GM18867 (cell line): ENCODE data around the gene ACTL8.

Source experiments
- ATAC-seq: cut with Tn5 transposase; IDR thresholded peaks from one replicate; pipeline ENCODE4 v1.9.1; 2021; ENCODE audit warnings: mild to moderate bottlenecking, moderate library complexity; ENCODE audit not compliant: unreplicated experiment

Gene ACTL8

GRCh38 chr1:17839641-17840196 lies 84.6 kb downstream of the ACTL8 start:
- no peak for ATAC-seq

- ATAC-seq: no peak
Measured at GRCh38 chr1:17841944-17842343, 86.8 kb downstream of the ACTL8 start.

- no peak for ATAC-seq
Measured at GRCh38 chr1:17842686-17843085, 87.6 kb downstream of the ACTL8 start.

GRCh38 chr1:17844185-17844826 lies 89.2 kb downstream of the ACTL8 start:
- ATAC-seq: no peak

- ATAC-seq: no peak
Measured at GRCh38 chr1:17845583-17845982, 90.5 kb downstream of the ACTL8 start.

DNA sequence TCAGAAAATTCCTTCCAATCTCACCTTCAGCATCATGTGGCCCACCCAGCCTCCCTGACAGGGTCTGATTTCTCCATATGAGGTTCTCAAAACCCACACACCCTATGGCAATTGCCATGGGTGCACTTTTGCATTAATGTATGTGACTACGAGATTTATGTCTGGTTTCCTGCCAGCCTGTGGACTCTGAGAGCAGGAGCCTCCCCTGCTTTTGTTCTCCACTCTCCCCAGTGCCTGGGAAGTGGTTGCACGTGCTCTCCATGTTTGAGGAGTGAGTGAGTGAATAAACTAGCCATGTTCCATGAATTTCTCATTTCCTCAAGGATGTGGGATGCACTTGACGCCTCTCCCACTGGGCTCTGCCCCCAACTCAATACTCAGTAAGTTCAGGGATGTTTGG lies 91.2 kb downstream of the ACTL8 start:
- no peak for ATAC-seq

DNA sequence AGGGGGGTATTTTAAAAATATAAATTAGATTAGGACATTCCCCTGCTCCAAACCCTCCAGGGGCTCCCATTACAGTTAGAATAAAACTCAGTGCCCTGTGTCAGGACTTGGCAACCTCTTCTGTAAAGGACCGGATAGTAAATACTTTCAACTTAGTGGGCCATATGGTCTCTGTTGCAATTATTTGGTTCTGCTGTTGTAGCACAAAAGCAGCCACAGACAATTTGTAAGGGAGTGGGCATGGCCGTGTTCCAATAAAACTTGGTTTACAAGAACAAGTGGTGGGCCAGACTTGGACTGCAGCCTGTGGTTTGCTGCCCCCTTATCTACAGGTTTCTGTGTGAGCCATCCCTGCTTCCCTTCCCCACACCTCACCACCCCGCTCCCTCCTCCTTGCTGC lies 92.0 kb downstream of the ACTL8 start:
- ATAC-seq: no peak

DNA sequence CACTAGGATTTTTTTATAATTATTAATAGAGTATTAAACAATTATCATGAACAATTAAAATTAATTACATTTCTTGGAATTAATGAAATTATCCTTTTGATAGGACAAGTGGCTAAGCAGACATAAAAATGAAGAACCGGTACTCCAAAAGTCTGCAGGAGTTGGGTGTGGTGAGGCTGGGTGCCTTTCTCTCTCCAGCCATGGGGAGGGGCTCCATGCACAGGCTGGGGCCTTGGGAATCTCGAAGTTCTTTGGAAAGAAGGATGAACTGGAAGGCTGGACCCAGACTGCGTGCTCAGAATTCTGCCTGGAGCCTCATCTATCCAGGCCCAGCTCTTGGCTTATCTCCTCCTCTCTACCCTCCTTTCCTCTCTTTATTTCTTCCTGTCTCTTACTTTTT lies 94.1 kb downstream of the ACTL8 start:
- no peak for ATAC-seq

DNA sequence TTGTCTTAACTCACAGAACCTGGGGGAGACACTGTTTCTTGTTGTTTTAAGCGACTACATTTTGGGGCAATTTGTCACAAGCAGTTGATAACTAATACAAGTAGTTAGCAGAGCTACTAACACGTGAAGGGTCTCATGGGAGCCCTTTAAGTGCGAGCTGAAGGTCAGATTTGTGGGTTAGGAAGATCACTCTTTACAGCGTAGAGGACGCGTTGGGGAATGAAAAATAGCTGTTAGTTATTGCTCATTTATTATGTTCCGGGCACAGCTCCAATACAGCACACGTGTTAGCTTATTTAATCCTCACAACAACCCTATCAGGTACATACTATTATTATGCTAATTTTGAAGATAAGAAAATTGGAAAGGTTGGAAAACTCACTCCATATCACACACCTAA lies 95.9 kb downstream of the ACTL8 start:
- ATAC-seq: no peak

DNA sequence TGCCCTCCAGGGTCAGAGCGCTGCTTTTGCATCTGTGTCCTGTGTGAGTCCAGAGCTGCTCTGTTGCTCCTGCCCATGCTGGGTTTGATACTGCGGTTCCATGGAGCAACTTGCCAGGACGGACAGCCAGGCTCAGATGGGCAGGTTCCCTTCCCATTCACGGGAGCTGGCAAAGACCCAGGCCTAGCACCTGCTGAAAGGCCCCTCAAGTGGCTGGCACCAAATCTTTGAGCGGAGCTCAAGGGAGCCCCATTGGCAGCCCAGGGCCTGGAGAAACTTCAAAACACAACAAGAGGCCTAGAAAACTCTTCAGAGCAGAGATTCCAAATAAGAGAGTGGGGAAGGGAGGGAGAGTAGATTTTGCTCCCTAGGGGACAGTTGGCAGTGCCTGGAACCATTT lies 97.2 kb downstream of the ACTL8 start:
- no peak for ATAC-seq

DNA sequence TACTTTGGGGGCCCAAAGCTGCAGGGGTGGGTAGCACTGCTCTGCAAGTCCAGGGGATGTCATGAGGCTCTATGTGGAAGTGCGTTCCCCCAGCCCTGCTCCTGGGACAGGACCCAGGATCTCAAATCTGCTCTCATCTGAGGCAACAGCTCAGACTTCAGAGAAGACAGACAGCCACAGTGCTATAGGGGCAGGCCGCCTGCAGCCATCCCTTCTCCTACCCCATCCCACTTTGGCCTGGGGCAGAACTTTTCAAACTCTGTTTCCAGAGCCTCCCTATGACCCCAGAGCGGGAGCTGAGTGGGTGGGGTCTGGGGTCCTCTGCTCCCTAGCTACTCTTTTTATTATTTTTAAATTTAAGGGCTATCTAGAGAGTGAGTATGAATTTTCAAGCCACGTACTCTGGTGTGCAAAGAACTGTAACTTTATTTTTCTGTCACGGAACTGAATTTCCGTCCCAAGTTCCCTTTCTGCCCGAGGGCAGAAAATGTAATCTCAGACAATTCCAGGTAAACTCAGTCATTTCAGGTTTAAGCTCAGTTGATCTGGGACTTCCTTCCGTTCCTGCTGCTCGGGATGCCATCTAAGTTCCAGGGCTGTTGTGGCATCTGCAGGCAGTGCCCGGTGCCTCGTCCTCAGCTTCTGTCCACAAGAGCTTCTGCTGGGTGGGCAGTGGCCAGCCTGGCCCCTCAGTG lies 98.3 kb downstream of the ACTL8 start:
- no peak for ATAC-seq

GRCh38 chr1:17856496-17857108 lies 101.5 kb downstream of the ACTL8 start:
- no peak for ATAC-seq

DNA sequence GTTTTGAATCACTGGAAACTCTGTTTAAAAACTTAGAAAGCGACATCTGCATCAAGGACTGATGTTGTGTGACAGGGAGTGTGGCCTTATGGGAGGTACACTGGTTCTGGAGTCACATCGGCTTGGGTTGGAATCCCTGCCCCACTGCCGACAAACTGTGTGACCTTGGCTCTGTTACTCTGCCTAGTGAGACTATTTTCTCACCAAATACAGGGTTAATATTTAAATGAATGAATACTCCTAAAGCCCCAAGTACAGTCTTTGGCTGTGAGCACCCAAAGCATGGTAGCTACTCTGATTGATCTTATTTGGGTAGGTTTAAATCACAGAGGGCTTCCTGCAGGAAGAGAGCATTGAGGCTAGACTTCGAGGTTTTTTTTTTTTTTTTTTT lies 102.0 kb downstream of the ACTL8 start:
- ATAC-seq: no peak

GRCh38 chr1:17857996-17858395 lies 102.9 kb downstream of the ACTL8 start:
- ATAC-seq: no peak

- ATAC-seq: no peak
Measured at GRCh38 chr1:17860812-17861211, 105.7 kb downstream of the ACTL8 start.

DNA sequence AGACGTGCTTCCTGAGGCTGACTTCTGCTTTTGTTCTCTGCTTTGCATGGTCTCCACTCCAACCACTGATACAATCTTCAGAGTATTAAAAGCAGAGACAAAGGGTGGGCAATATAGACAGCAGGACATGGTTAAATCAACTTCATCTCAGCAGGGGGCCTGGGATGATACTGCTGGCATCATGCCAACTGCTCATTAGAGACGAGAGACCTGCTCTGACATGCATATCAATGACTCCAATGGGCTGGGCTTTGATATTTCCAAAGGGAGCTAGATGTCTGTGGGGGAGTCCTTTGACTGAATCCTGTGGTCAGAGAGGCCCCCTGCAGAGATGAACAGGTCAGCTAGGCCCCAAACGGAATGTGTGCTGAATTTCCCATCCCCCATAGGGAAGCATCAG lies 106.6 kb downstream of the ACTL8 start:
- ATAC-seq: no peak

- ATAC-seq: no peak
Measured at GRCh38 chr1:17862121-17862520, 107.0 kb downstream of the ACTL8 start.

DNA sequence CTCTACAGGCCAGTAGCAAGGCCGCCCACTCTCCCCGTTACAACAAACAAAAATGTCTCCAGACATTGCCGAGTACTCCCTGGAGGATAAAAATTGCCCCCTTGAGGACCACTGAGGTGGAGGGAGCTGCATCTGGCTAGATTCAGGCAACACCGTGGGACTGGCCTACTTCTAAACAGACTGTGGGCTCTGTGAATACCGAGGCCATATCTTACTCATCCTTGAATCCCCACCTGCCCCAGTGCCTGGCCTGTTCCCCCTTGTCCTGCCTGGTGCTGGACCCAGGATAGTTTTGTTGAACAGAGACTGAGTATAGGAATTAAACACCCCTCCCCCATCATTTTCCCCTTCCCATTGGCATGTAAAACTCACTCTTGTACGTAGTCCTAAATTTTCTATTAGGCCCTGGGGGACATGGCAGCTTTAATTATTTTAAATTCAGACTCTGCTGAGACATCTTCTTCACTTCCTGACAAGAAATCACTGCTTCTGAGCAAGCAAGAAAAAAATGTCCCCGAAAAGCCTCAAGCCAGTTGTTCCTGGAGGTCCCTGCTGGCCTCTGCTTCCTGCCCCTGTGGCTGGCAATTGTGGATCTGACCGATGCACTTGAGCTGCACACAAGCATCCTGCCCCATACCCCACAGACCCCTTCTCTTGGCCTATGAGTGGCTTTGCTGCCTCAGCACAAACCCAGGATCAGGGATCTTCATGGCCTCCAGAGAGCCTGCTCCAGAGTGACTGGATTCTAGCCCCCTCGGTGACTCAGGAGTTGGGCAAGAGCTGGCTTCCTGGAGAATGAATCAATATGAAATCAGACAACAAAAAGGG lies 111.0 kb downstream of the ACTL8 start:
- ATAC-seq: no peak

DNA sequence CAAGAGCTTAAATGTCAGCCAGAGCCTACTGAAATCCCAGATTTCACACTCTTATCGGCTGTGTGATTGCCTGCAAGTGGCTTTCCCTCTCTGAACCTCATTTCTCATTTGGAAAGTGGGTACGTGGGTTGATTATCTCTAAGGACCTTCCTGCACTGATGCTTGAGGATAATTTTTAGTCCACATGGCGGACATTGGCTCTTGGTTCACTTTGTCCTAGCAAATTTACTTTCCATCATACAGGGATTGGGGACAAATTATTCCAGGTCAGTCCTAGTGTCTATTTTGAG lies 111.6 kb downstream of the ACTL8 start:
- ATAC-seq: no peak

DNA sequence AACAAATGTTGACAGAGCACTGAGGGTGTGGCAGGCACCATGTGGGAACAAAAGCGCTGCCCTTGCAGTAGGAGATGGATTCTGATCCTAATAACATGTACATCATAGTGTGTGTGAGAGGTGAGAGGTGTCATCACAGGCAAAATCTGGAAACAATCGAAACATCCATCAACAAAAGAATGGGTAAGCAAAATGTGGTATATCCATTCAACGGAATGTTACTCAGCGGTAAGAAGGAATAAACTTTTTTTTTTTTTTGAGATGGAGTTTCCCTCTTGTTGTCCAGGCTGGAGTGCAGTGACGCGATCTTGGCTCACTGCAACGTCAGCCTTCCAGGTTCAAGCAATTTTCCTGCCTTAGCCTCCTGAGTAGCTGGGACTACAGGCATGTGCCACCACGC lies 112.3 kb downstream of the ACTL8 start:
- no peak for ATAC-seq

DNA sequence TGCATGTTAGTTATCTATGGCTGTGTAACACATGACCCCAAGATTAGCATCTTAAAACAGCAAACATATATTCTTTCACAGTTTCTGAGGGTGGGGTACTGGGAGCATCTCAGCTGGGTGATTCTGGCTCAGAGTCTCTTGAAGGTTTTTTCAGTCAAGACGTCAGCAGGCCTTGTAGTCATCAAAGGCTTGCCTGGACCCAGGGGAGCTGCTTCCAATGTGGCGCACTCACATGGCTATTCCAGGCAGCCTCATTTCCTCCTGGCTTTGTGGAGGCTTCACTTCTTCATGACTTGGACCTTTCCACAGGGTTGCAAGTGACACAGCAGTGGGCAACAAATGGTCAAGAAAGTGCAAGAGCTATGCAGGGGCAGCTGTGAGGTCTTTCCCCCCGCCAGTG lies 114.7 kb downstream of the ACTL8 start:
- no peak for ATAC-seq

- no peak for ATAC-seq
Measured at GRCh38 chr1:17870679-17871078, 115.5 kb downstream of the ACTL8 start.
